K562 (cell line): ENCODE measurements around the gene ZNF569. TPM values are rescaled to one million over a fixed set of nuclear protein-coding genes. Genes with fewer than 3 reads are reported as not detected.

Experiments used
- ATAC-seq: fragments of 200-7000 bp; cut with Tn5 transposase; 3 replicates; pipeline ENCODE4 v1.9.1; 2020; ENCODE audit warnings: moderate library complexity
- BruUV-seq: library from RNA; stranded (reverse); fragments of 400-500 nt; replicated peaks from 2 replicates; lab custom pipeline; 2021; lab: Mats Ljungman, UMichigan
- CTCF ChIA-PET: fragments of 300-600 bp; formaldehyde crosslinking; extraction: SDS; loops from one replicate; lab custom pipeline; 2021; ENCODE audit warnings: low intra/inter-chr PET ratio; lab: Yijun Ruan, JAX
- POLR2A ChIA-PET: fragments of 300-600, 350-650 bp; sonication (Branson Sonifier 250); formaldehyde crosslinking; extraction: SDS; loops from one replicate; lab custom pipeline; 2021; ENCODE audit warnings: antibody characterized with exemption, inconsistent platforms; lab: Yijun Ruan, JAX
- DNase-seq, 4 experiments: peaks; one replicate each; pipeline versions ENCODE4 v3.0.0 to v3.0.0-alpha.2; 2011 to 2018; ENCODE audit warnings: low spot score in 3 of 4, mixed read lengths in 3 of 4; ENCODE audit errors: extremely low read depth in 1 of 4
- FAIRE-seq: peaks from 2 replicates; lab custom pipeline; 2011; peaks lifted over from hg19 to GRCh38; lab: Jason Lieb, UNC
- H2AFZ ChIP-seq: 2 replicates; pipeline ENCODE4 v1.6.0; 2011; ENCODE audit warnings: low read depth, low read length, control low read depth, inconsistent platforms
- H3K27ac ChIP-seq: fragments of 200-600 bp; 3 replicates; pipeline ENCODE4 v1.8.0; 2011; ENCODE audit warnings: low read depth, mild to moderate bottlenecking, control low read depth, inconsistent platforms, low read length, moderate library complexity, mixed read lengths; ENCODE audit errors: extremely low read depth
- H3K27me3 ChIP-seq, 2 experiments: fragments of 300-600 bp in 1 of 2; 2 replicates in 1 of 2; 3 replicates in 1 of 2; pipeline versions ENCODE4 v1.6.0 to v1.8.0; 2011; ENCODE audit warnings: inconsistent platforms in 2 of 2, low read length in 2 of 2, mild to moderate bottlenecking in 1 of 2, mixed read lengths in 1 of 2, moderate library complexity in 1 of 2; ENCODE audit not compliant: control insufficient read depth in 2 of 2, insufficient read depth in 2 of 2
- H3K36me3 ChIP-seq: fragments of 300-600 bp; 3 replicates; pipeline ENCODE4 v1.8.0; 2011; ENCODE audit warnings: mild to moderate bottlenecking, low read length, inconsistent platforms; ENCODE audit not compliant: control insufficient read depth, insufficient read depth
- H3K4me1 ChIP-seq, 2 experiments: fragments of 200-600 bp in 1 of 2; replicated peaks in 1 of 2; 2 replicates in 1 of 2; 3 replicates in 1 of 2; pipeline versions ENCODE4 v1.5.1 to v1.8.0; 2011; ENCODE audit warnings: inconsistent platforms in 2 of 2, low read length in 2 of 2, mild to moderate bottlenecking in 1 of 2, mixed read lengths in 1 of 2, moderate library complexity in 1 of 2; ENCODE audit not compliant: control insufficient read depth in 2 of 2, insufficient read depth in 2 of 2
- H3K4me2 ChIP-seq: 2 replicates; pipeline ENCODE4 v1.6.1; 2011; ENCODE audit warnings: low read length, control low read depth, inconsistent platforms, mixed read lengths; ENCODE audit not compliant: insufficient read depth
- H3K4me3 ChIP-seq: fragments of 200-600 bp; sonication (generic), shearing (Covaris generic); 2 replicates; pipeline ENCODE4 v1.5.1; 2016; ENCODE audit warnings: control low read depth, inconsistent platforms
- H3K79me2 ChIP-seq: fragments of 200-600 bp; 3 replicates; pipeline ENCODE4 v1.8.0; 2011; ENCODE audit warnings: low read length, inconsistent platforms; ENCODE audit not compliant: control insufficient read depth, insufficient read depth
- H3K9ac ChIP-seq, 2 experiments: 2 replicates each; pipeline versions ENCODE4 v1.6.0 to v1.6.1; 2011; ENCODE audit warnings: low read depth in 2 of 2, low read length in 2 of 2, control low read depth in 1 of 2, inconsistent platforms in 1 of 2, mild to moderate bottlenecking in 1 of 2, mixed read lengths in 1 of 2; ENCODE audit not compliant: insufficient read depth in 1 of 2
- H3K9me1 ChIP-seq: one replicate; pipeline ENCODE4 v1.6.0; 2011; ENCODE audit warnings: inconsistent platforms, mild to moderate bottlenecking, low read length, moderate library complexity; ENCODE audit not compliant: control insufficient read depth, insufficient read depth
- H3K9me3 ChIP-seq: replicated peaks from 2 replicates; pipeline ENCODE4 v1.5.1; 2011; ENCODE audit warnings: low read depth, low read length, inconsistent platforms; ENCODE audit not compliant: control insufficient read depth, insufficient read depth
- H4K20me1 ChIP-seq: replicated peaks from 2 replicates; pipeline ENCODE4 v1.6.1; 2011; ENCODE audit warnings: low read length, inconsistent platforms, mixed read lengths; ENCODE audit not compliant: control insufficient read depth, insufficient read depth
- SMAD2 ChIP-seq: fragments of 150-350 bp; IDR thresholded peaks from 2 replicates; pipeline ENCODE4 v1.6.1; 2014; ENCODE audit warnings: low read depth, mild to moderate bottlenecking, low read length
- ZNF184 ChIP-seq: sonication (generic); formaldehyde crosslinking; IDR thresholded peaks from 2 replicates; pipeline ENCODE4 v1.5.0; 2020; ENCODE audit warnings: missing genetic modification reagents
- ZNF253 ChIP-seq: fragments of 250-450 bp; sonication (Bioruptor Pico); conservative IDR thresholded peaks from 2 replicates; pipeline ENCODE4 v1.6.1; 2021; ENCODE audit warnings: mild to moderate bottlenecking
- ZNF41 ChIP-seq: fragments of 250-450 bp; sonication (Bioruptor Pico); conservative IDR thresholded peaks from 2 replicates; pipeline ENCODE4 v1.4.0; 2020; ENCODE audit warnings: mild to moderate bottlenecking
- ZNF584 ChIP-seq: fragments of 200-800 bp; sonication (Bioruptor generic); IDR thresholded peaks from 2 replicates; pipeline ENCODE4 v1.6.1; 2016; ENCODE audit warnings: low read depth, mild to moderate bottlenecking, missing genetic modification characterization, missing compliant biosample characterization
- ZNF76 ChIP-seq: fragments of 250-450 bp; sonication (Bioruptor Pico); IDR thresholded peaks from 2 replicates; pipeline ENCODE4 v1.4.0; 2020; ENCODE audit warnings: mild to moderate bottlenecking, moderate library complexity, borderline replicate concordance
- WGBS: fragments of 100-300 bp; shearing (Covaris generic); methylation state at CpG from one replicate; pipeline ENCODE4 v1.1.6; 2016; ENCODE audit warnings: low coverage, mixed read lengths; ENCODE audit not compliant: insufficient coverage; ENCODE audit errors: missing lambda C conversion rate; 5-methylcytosine and 5-hydroxymethylcytosine counted together
- in situ Hi-C: fragments of 300-500 bp; cut with MboI; formaldehyde crosslinking; loops from 4 replicates; pipeline ENCODE4 v1.15.0; 2018; ENCODE audit warnings: inconsistent platforms, mixed read lengths
- intact Hi-C: fragments of 100-400 bp; cut with micrococcal nuclease; formaldehyde crosslinking; loops from 2 replicates; pipeline ENCODE4 v1.14.2; 2022
- polyA plus RNA-seq, 8 experiments: library from polyadenylated mRNA; depleted of rRNA in 4 of 8; stranded (reverse) in 5 of 8; unstranded in 3 of 8; fragments of >200 nt; fragmentation: Nextera tagmentation in 2 of 8; fragmentation: Illumina TruSeq in 1 of 8; extraction: Ambion mirVana in 2 of 8; extraction: Trizol in 1 of 8; gene quantifications; 2 replicates each; pipeline versions ENCODE4 v1.2.1 to v1.2.3, GENCODE V29; 2011 to 2014; ENCODE audit warnings: inconsistent platforms in 1 of 8, missing spikeins in 1 of 8
- total RNA-seq, 7 experiments: library from RNA; depleted of rRNA in 6 of 7; stranded (reverse); fragments of >200 nt in 6 of 7; fragmentation: Illumina TruSeq in 2 of 7; extraction: Trizol in 2 of 7; gene quantifications; 2 replicates each; pipeline versions ENCODE4 v1.2.1 to v1.2.3, GENCODE V29; 2011 to 2021; ENCODE audit warnings: low replicate concordance in 1 of 7
- TF ChIP-seq, protein P1 (sequence below): fragments of 450-650 bp; formaldehyde crosslinking; IDR thresholded peaks from 2 replicates; pipeline ENCODE4 v1.4.0; 2022; ENCODE audit warnings: missing genetic modification characterization
- TF ChIP-seq, protein P2 (sequence below): fragments of 250-450 bp; sonication (Bioruptor Pico); IDR thresholded peaks from 2 replicates; pipeline ENCODE4 v1.4.0; 2020; ENCODE audit warnings: borderline replicate concordance
- TF ChIP-seq, protein P3 (sequence below), 2 experiments: fragments of 450-650 bp; IDR thresholded peaks; 2 replicates each; pipeline ENCODE4 v1.6.1; 2018; ENCODE audit warnings: mild to moderate bottlenecking in 2 of 2, low read depth in 1 of 2; ENCODE audit not compliant: partially characterized antibody in 2 of 2

The ZNF569 gene
- total and polyA plus RNA-seq, 9 of the 15 experiments (the other 6 are each of a cell fraction or from before 2014, with no cell fraction given) = 2.1 to 5.7 (median 4.5) TPM

DNA sequence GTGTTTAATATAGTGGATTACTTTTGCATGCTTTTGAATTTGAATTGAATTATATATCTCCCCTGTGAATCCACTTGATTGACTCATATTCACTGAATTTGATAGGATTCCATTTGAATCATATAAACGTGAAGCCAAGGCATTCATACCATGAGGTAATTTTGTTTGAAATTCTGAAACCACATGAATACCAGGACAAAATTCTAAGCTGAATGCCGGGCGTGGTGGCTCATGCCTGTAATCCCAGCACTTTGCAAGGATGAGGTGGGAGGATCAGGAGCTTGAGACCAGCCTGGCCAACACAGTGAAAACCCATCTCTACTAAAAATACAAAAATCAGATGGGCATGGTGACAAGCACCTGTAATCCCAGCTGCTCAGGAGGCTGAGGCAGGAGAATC is 43.9 kb upstream of the ZNF569 start:
- no peak for FAIRE-seq
- Histone ChIP-seq H3K27ac (no peak overlapping the region), H3K9me3 (0 out of 2 replicates have a peak, but pooled peaks cover 1% of the 10 kb centered on the region), H3K4me2 (no peak overlapping the region), H3K9me1 (no peaks in the 10 kb centered on the region), H3K36me3 (no peaks in the 10 kb centered on the region), H2AFZ (no peak overlapping the region)
- BruUV-seq = no TSS peak
- CTCF ChIA-PET = no interaction called here
- TF ChIP-seq ZNF253 (CRISPR knock-in tag) (no peak), ZNF584 (CRISPR knock-in tag) (no peak), ZNF41 (CRISPR knock-in tag) (no peak)
- TF ChIP-seq, protein P1, sequence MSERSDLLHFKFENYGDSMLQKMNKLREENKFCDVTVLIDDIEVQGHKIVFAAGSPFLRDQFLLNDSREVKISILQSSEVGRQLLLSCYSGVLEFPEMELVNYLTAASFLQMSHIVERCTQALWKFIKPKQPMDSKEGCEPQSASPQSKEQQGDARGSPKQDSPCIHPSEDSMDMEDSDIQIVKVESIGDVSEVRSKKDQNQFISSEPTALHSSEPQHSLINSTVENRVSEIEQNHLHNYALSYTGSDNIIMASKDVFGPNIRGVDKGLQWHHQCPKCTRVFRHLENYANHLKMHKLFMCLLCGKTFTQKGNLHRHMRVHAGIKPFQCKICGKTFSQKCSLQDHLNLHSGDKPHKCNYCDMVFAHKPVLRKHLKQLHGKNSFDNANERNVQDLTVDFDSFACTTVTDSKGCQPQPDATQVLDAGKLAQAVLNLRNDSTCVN = no peak
- TF ChIP-seq, all 486 proteins: peak for 0
- Histone ChIP-seq H4K20me1 (no peaks in the 10 kb centered on the region), H3K4me1 (no peaks in the 10 kb centered on the region; a peak in 1 of 5 replicates), H3K4me3 (no peak overlapping the region), H3K79me2 (no peaks in the 10 kb centered on the region), H3K9ac (no peak overlapping the region), H3K27me3 (no peaks in the 10 kb centered on the region)
- WGBS = 0% methylated on average over 3 of the region's 3 CpGs
- no peak for DNase-seq
- POLR2A ChIA-PET = interaction anchor here (0.6 kb wide), 1 partner anchor 33 kb away, joined by 3 read pairs; no protein-coding TSS in a partner anchor
- in situ Hi-C loops (no loop called here), intact Hi-C loops (no loop called here)
- no peak for ATAC-seq

DNA sequence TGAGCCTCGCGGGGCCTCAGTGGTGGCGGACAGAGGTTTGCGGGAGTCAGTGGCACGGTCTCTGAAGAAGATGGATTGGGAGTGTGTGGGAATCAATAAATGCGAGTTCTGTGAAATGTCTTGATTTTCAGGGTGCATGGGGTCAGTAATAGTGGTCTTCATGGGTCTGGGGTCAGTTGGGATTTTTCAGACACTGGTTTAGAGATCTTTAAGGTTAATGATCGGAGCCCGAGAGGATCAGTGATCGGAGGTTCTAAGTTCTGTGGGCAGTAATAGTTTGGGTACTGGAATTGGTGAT is 39.9 kb upstream of the ZNF569 start:
- no peak overlapping the region for H3K9ac ChIP-seq
- ATAC-seq = no peak
- peak overlapping the region; percentile 38; the same call in 1 of the 2 replicates for H3K4me2 ChIP-seq
- intact Hi-C loops = no loop called here
- H2AFZ ChIP-seq = peak overlapping the region; percentile 22; the same call in 1 of the 2 replicates
- 0 out of 2 replicates have a peak, but pooled peaks cover 1% of the 10 kb centered on the region for H3K9me3 ChIP-seq
- no peak overlapping the region for H3K4me3 ChIP-seq
- TF ChIP-seq ZNF184 (no peak), ZNF76 (CRISPR knock-in tag) (no peak), SMAD2 (no peak)
- TF ChIP-seq, protein P2, sequence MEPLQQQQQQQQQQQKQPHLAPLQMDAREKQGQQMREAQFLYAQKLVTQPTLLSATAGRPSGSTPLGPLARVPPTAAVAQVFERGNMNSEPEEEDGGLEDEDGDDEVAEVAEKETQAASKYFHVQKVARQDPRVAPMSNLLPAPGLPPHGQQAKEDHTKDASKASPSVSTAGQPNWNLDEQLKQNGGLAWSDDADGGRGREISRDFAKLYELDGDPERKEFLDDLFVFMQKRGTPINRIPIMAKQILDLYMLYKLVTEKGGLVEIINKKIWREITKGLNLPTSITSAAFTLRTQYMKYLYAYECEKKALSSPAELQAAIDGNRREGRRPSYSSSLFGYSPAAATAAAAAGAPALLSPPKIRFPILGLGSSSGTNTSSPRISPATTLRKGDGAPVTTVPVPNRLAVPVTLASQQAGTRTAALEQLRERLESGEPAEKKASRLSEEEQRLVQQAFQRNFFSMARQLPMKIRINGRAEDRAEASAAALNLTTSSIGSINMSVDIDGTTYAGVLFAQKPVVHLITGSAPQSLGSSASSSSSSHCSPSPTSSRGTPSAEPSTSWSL (CRISPR knock-in tag) = no peak
- TF ChIP-seq, protein P3, sequence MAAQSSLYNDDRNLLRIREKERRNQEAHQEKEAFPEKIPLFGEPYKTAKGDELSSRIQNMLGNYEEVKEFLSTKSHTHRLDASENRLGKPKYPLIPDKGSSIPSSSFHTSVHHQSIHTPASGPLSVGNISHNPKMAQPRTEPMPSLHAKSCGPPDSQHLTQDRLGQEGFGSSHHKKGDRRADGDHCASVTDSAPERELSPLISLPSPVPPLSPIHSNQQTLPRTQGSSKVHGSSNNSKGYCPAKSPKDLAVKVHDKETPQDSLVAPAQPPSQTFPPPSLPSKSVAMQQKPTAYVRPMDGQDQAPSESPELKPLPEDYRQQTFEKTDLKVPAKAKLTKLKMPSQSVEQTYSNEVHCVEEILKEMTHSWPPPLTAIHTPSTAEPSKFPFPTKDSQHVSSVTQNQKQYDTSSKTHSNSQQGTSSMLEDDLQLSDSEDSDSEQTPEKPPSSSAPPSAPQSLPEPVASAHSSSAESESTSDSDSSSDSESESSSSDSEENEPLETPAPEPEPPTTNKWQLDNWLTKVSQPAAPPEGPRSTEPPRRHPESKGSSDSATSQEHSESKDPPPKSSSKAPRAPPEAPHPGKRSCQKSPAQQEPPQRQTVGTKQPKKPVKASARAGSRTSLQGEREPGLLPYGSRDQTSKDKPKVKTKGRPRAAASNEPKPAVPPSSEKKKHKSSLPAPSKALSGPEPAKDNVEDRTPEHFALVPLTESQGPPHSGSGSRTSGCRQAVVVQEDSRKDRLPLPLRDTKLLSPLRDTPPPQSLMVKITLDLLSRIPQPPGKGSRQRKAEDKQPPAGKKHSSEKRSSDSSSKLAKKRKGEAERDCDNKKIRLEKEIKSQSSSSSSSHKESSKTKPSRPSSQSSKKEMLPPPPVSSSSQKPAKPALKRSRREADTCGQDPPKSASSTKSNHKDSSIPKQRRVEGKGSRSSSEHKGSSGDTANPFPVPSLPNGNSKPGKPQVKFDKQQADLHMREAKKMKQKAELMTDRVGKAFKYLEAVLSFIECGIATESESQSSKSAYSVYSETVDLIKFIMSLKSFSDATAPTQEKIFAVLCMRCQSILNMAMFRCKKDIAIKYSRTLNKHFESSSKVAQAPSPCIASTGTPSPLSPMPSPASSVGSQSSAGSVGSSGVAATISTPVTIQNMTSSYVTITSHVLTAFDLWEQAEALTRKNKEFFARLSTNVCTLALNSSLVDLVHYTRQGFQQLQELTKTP (IDR thresholded peaks at IDR 0.05; ENCODE audit: low read depth in 1 of 2, partially characterized antibody in 2 of 2) = no peak
- TF ChIP-seq, all 486 proteins: peak for 0
- Histone ChIP-seq H3K27ac (no peak overlapping the region), H3K4me1 (no peaks in the 10 kb centered on the region; a peak in 1 of 5 replicates), H4K20me1 (no peaks in the 10 kb centered on the region), H3K27me3 (no peaks in the 10 kb centered on the region), H3K9me1 (no peaks in the 10 kb centered on the region), H3K79me2 (no peaks in the 10 kb centered on the region), H3K36me3 (no peaks in the 10 kb centered on the region)
- FAIRE-seq = no peak
- WGBS = 3% methylated on average over 9 of the region's 9 CpGs
- no TSS peak for BruUV-seq
- DNase-seq = no peak
- POLR2A ChIA-PET = no interaction called here
- in situ Hi-C loops = no loop called here
- CTCF ChIA-PET = no interaction called here
